Measurements from ENCODE around the gene GNA14. TPM values are rescaled to one million over a fixed set of nuclear protein-coding genes. Genes with fewer than 3 reads are reported as not detected.

GNA14 gene
- polyA plus RNA-seq, 1 experiment: 0.22 TPM

DNA sequence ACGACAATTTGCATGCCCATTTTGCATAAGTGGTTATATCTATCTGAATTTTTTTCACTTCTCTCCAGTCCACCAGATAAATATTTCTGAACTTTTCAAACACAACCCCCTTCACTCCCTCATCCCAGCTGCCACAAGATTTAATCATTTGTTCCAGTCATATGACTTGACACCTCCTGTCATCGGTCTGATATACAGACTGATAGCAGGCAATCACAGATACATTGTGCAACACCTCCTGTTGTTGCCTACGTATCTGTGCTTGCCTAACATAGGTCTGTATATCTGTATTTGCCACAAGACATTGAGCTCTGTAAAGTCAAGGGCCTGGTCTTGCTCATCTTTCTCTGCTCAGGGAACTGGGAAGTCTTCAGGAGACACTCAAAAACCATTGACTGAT, 65.6 kb downstream of the GNA14 start:
- Histone ChIP-seq H3K27me3 (ENCODE audit: control insufficient read depth, insufficient read depth, low read length) (no peaks in the 10 kb centered on the region; the same call in 1 of the 2 replicates), H3K4me3 (ENCODE audit: low read depth, low read length) (no peak overlapping the region), H3K36me3 (ENCODE audit: control insufficient read depth, insufficient read depth, low read length) (no peaks in the 10 kb centered on the region)
- DNase-seq (ENCODE audit: low read depth): no peak
- ChIA-PET POLR2A (no interaction called here), CTCF (no interaction called here)
- TF ChIP-seq CTCF (IDR thresholded peaks at IDR 0.05; ENCODE audit: insufficient read depth, low read depth, low read length): no peak

- CTCF ChIA-PET: interaction anchor here (1.0 kb wide), 1 partner anchor 11 kb away, joined by 3 read pairs; no protein-coding TSS in a partner anchor
Measured at GRCh38 chr9:77575785-77576184, 72.3 kb downstream of the GNA14 start.

DNA sequence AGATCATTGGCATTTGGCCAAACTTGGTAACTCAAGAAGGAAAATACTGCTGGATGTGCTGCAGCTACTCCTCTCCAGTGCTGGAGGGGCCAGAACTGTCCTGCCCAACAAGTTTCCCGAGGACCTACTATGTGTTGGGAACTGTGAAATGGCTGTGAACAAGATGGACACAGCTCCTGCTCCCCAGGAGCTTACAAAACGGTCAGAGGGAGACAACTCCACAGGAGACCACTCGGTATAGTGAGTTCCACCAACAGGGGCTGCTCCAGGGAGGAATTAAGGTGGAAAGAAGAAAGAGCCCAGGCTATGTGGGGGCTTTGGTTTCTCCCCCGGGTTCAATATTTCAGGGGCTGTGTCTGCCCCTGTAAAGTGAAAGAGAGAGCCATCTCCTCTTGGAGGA, 78.8 kb downstream of the GNA14 start:
- Histone ChIP-seq H3K36me3 (ENCODE audit: control insufficient read depth, insufficient read depth, low read length) (no peaks in the 10 kb centered on the region), H3K27me3 (ENCODE audit: control insufficient read depth, insufficient read depth, low read length) (no peaks in the 10 kb centered on the region), H3K4me3 (ENCODE audit: low read depth, low read length) (no peak overlapping the region)
- ChIA-PET POLR2A (no interaction called here), CTCF (no interaction called here)
- DNase-seq (ENCODE audit: low read depth): no peak
- TF ChIP-seq CTCF (IDR thresholded peaks at IDR 0.05; ENCODE audit: insufficient read depth, low read depth, low read length): no peak

More at GRCh38 chr9:77575785-77576184, 72.3 kb downstream of the GNA14 start:
- no peak for TF ChIP-seq CTCF (IDR thresholded peaks at IDR 0.05; ENCODE audit: insufficient read depth, low read depth, low read length)
- no peak for DNase-seq (ENCODE audit: low read depth)
- POLR2A ChIA-PET: no interaction called here
- Histone ChIP-seq H3K27me3 (ENCODE audit: control insufficient read depth, insufficient read depth, low read length) (no peaks in the 10 kb centered on the region), H3K36me3 (ENCODE audit: control insufficient read depth, insufficient read depth, low read length) (no peaks in the 10 kb centered on the region), H3K4me3 (ENCODE audit: low read depth, low read length) (no peak overlapping the region)

DNA sequence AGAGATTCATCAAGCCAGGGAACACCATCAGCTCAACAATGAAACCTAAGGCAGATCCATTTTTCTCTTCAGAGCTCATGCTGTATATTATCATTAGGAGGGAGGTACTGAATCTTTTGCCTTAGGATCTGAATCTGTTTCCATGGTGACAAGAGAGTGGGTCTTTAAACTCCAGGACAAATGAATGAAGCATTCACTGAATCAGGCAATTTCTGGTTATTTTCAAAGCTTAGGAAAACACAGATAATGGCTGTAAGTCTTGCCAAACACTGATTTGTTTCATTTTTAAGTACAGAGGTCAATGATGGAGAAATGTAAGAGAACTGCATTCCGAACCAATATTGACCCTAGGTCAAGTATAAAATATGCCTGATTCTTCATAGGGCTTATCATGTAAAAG, 84.9 kb downstream of the GNA14 start:
- ChIA-PET CTCF (interaction anchor here (0.9 kb wide), 1 partner anchor 12 kb away, joined by 3 read pairs; no protein-coding TSS in a partner anchor), POLR2A (no interaction called here)
- no peak for DNase-seq (ENCODE audit: low read depth)
- H3K36me3 ChIP-seq (ENCODE audit: control insufficient read depth, insufficient read depth, low read length): no peaks in the 10 kb centered on the region
- H3K4me3 ChIP-seq (ENCODE audit: low read depth, low read length): no peak overlapping the region
- H3K27me3 ChIP-seq (ENCODE audit: control insufficient read depth, insufficient read depth, low read length): peaks cover 3% of the 10 kb centered on the region
- no peak for TF ChIP-seq CTCF (IDR thresholded peaks at IDR 0.05; ENCODE audit: insufficient read depth, low read depth, low read length)

GRCh38 chr9:77562019-77562748, 85.9 kb downstream of the GNA14 start:
- TF ChIP-seq CTCF (IDR thresholded peaks at IDR 0.05; ENCODE audit: insufficient read depth, low read depth, low read length): no peak
- CTCF ChIA-PET: no interaction called here
- Histone ChIP-seq H3K36me3 (ENCODE audit: control insufficient read depth, insufficient read depth, low read length) (no peaks in the 10 kb centered on the region), H3K4me3 (ENCODE audit: low read depth, low read length) (no peak overlapping the region), H3K27me3 (ENCODE audit: control insufficient read depth, insufficient read depth, low read length) (peaks cover 3% of the 10 kb centered on the region)
- POLR2A ChIA-PET: no interaction called here
- no peak for DNase-seq (ENCODE audit: low read depth)
